Central memory CD4-positive, alpha-beta T cell (primary cell): ENCODE results near the gene CALM1.

Source experiments
- DNase-seq: peaks from one replicate; pipeline ENCODE4 v3.0.0; 2022
- total RNA-seq, 3 experiments: gene quantifications; one replicate each; lab custom pipeline; 2026; lab: John Stamatoyannopoulos, UW

Gene CALM1
- total RNA-seq = 539 to 946 (median 868) reads per million in 3 experiments

- DNase-seq = peak; percentile 92
These were observed at the start of gene CALM1 for GRCh38 chr14:90396341-90397339. CALM1 (plus strand) TSS chr14:90397029; CDS start chr14:90397231, 202 bp downstream.

- no peak for DNase-seq
These were observed 48.6 kb upstream of the CALM1 start for GRCh38 chr14:90348270-90348669.

GRCh38 chr14:90349739-90350138, 47.1 kb upstream of the CALM1 start:
- no peak for DNase-seq

- DNase-seq = no peak
These were observed 42.1 kb upstream of the CALM1 start for GRCh38 chr14:90354551-90355298.

- no peak for DNase-seq
These were observed 41.0 kb upstream of the CALM1 start for GRCh38 chr14:90355540-90356518.

GRCh38 chr14:90356925-90357324, 39.9 kb upstream of the CALM1 start:
- DNase-seq = no peak

- DNase-seq = no peak
These were observed 38.5 kb upstream of the CALM1 start for GRCh38 chr14:90358359-90358758.

- DNase-seq = no peak
These were observed 34.8 kb upstream of the CALM1 start for GRCh38 chr14:90361865-90362557.

- no peak for DNase-seq
These were observed 34.3 kb upstream of the CALM1 start for GRCh38 chr14:90362558-90362896.

- DNase-seq = peak; percentile 42
These were observed 27.7 kb upstream of the CALM1 start for GRCh38 chr14:90368946-90369721.

- DNase-seq = no peak
These were observed 22.9 kb upstream of the CALM1 start for GRCh38 chr14:90373887-90374286.

GRCh38 chr14:90374813-90375212, 22.0 kb upstream of the CALM1 start:
- DNase-seq = no peak

GRCh38 chr14:90375934-90376333, 20.9 kb upstream of the CALM1 start:
- no peak for DNase-seq

- no peak for DNase-seq
These were observed 18.6 kb upstream of the CALM1 start for GRCh38 chr14:90378249-90378648.

- DNase-seq = no peak
These were observed 17.7 kb upstream of the CALM1 start for GRCh38 chr14:90379106-90379505.

- DNase-seq = no peak
These were observed 15.6 kb upstream of the CALM1 start for GRCh38 chr14:90381011-90381786.

- peak; percentile 14 for DNase-seq
These were observed 14.8 kb upstream of the CALM1 start for GRCh38 chr14:90381999-90382451.

GRCh38 chr14:90382491-90383125, 14.2 kb upstream of the CALM1 start:
- peak; percentile 66 for DNase-seq

- DNase-seq = peak; percentile 98
These were observed 13.6 kb upstream of the CALM1 start for GRCh38 chr14:90383126-90383730.
